T-helper 22 cell (primary cell): ENCODE data around the gene UBR4.

Source experiments
- DNase-seq: peaks from one replicate; pipeline ENCODE4 v3.0.0-alpha.2; 2020; ENCODE audit warnings: low read depth

The UBR4 gene

GRCh38 chr1:19035377-19036040, 174.6 kb downstream of the UBR4 start:
- DNase-seq, result no peak

- no peak for DNase-seq
Observed at GRCh38 chr1:19034721-19035120, 175.3 kb downstream of the UBR4 start.

GRCh38 chr1:19033926-19034680, 176.0 kb downstream of the UBR4 start:
- DNase-seq, result no peak

GRCh38 chr1:19033515-19033839, 176.6 kb downstream of the UBR4 start:
- no peak for DNase-seq

- no peak for DNase-seq
Observed at GRCh38 chr1:19032701-19033514, 177.2 kb downstream of the UBR4 start.

GRCh38 chr1:19032413-19032695, 177.7 kb downstream of the UBR4 start:
- DNase-seq, result no peak

GRCh38 chr1:19029191-19030085, 180.6 kb downstream of the UBR4 start:
- no peak for DNase-seq

- DNase-seq, result no peak
Observed at GRCh38 chr1:19028546-19029129, 181.4 kb downstream of the UBR4 start.

GRCh38 chr1:19028110-19028509, 182.0 kb downstream of the UBR4 start:
- no peak for DNase-seq
